ENCODE data around the gene PKNOX1.

The PKNOX1 gene

GRCh38 chr21:43021756-43022600 lies 47.6 kb downstream of the PKNOX1 start:
- intact Hi-C loops (cut with DNase I; ENCODE audit: low total_unique reads): no loop called here
- no peaks in the 10 kb centered on the region for H3K9me3 ChIP-seq
- no peak for TF ChIP-seq CTCF (IDR thresholded peaks at IDR 0.05)
- H3K4me3 ChIP-seq: no peak overlapping the region
- no peaks in the 10 kb centered on the region for H3K4me1 ChIP-seq
- no peak overlapping the region for H3K27ac ChIP-seq
- no peaks in the 10 kb centered on the region for H3K27me3 ChIP-seq
- no peak for DNase-seq
- H3K36me3 ChIP-seq: peaks cover 25 to 79% (median 61%) of the 10 kb centered on the region in 3 donors

- Histone ChIP-seq H3K27me3 (no peaks in the 10 kb centered on the region), H3K36me3 (peaks cover 23 to 79% (median 50%) of the 10 kb centered on the region in 3 donors), H3K4me1 (no peaks in the 10 kb centered on the region), H3K9me3 (no peaks in the 10 kb centered on the region), H3K27ac (no peak overlapping the region), H3K4me3 (no peak overlapping the region)
- no peak for TF ChIP-seq CTCF (IDR thresholded peaks at IDR 0.05)
- intact Hi-C loops (cut with DNase I; ENCODE audit: low total_unique reads): no loop called here
- no peak for DNase-seq
Observed at GRCh38 chr21:43023175-43023574, 48.8 kb downstream of the PKNOX1 start.

- Histone ChIP-seq H3K27ac (no peak overlapping the region), H3K4me1 (no peaks in the 10 kb centered on the region), H3K27me3 (no peaks in the 10 kb centered on the region), H3K36me3 (peaks cover 24 to 86% (median 55%) of the 10 kb centered on the region in 3 donors), H3K9me3 (no peaks in the 10 kb centered on the region), H3K4me3 (no peak overlapping the region)
- DNase-seq: no peak
- no peak for TF ChIP-seq CTCF (IDR thresholded peaks at IDR 0.05)
- intact Hi-C loops (cut with DNase I; ENCODE audit: low total_unique reads): no loop called here
Observed at GRCh38 chr21:43024439-43025136, 50.2 kb downstream of the PKNOX1 start.

- Histone ChIP-seq H3K36me3 (peaks cover 26 to 90% (median 57%) of the 10 kb centered on the region in 3 donors), H3K27me3 (no peaks in the 10 kb centered on the region), H3K4me1 (no peaks in the 10 kb centered on the region), H3K27ac (no peak overlapping the region), H3K9me3 (no peaks in the 10 kb centered on the region), H3K4me3 (no peak overlapping the region)
- no peak for DNase-seq
- TF ChIP-seq CTCF (IDR thresholded peaks at IDR 0.05): no peak
- intact Hi-C loops (cut with DNase I; ENCODE audit: low total_unique reads): no loop called here
Observed at GRCh38 chr21:43025636-43026180, 51.3 kb downstream of the PKNOX1 start.

GRCh38 chr21:43027846-43028731 lies 53.7 kb downstream of the PKNOX1 start:
- Histone ChIP-seq H3K9me3 (no peaks in the 10 kb centered on the region), H3K27ac (no peak overlapping the region), H3K27me3 (no peaks in the 10 kb centered on the region), H3K4me1 (no peaks in the 10 kb centered on the region), H3K36me3 (peaks cover 20 to 86% (median 53%) of the 10 kb centered on the region in 3 donors), H3K4me3 (no peak overlapping the region)
- no peak for TF ChIP-seq CTCF (IDR thresholded peaks at IDR 0.05)
- no peak for DNase-seq
- intact Hi-C loops (cut with DNase I; ENCODE audit: low total_unique reads): no loop called here

Measured in tibial artery (tissue), 4 donors.